ENCODE data around the gene MNS1.
"Not testable (repeated sequence)": the region's sequence is repeated elsewhere in the genome, so short reads cannot be mapped to it uniquely, and the experiment has no call there.

DNA sequence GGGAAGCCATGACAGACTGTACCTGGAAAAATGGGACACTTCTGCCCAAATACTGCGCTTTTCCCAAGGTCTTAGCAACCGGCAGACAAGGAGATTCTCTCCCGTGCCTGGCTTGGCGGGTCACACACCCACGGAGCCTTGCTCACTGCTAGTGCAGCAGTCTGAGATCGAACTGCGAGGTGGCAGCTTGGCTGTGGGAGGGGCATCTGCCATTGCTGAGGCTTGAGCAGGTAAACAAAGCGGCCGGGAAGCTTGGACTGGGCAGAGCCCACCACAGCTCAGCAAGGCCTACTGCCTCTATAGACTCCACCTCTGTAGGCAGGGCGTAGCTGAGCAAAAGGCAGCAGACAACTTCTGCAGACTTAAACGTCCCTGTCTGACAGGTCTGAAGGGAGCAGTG lies 65.7 kb downstream of the MNS1 start:
- TF ChIP-seq CTCF (conservative IDR thresholded peaks at IDR 0.05 in 1 of 2, IDR thresholded peaks at IDR 0.05 in 1 of 2; ENCODE audit: low read depth in 1 of 2, low read length in 2 of 2); EZH2 (IDR thresholded peaks at IDR 0.05; ENCODE audit: low read length, missing control alignments): not testable (repeated sequence)

All from fibroblast of lung (primary cell).